Measurements from ENCODE around the gene MED12L. TPM values are rescaled to one million over a fixed set of nuclear protein-coding genes. Genes with fewer than 3 reads are reported as not detected.

Gene MED12L, protein sequence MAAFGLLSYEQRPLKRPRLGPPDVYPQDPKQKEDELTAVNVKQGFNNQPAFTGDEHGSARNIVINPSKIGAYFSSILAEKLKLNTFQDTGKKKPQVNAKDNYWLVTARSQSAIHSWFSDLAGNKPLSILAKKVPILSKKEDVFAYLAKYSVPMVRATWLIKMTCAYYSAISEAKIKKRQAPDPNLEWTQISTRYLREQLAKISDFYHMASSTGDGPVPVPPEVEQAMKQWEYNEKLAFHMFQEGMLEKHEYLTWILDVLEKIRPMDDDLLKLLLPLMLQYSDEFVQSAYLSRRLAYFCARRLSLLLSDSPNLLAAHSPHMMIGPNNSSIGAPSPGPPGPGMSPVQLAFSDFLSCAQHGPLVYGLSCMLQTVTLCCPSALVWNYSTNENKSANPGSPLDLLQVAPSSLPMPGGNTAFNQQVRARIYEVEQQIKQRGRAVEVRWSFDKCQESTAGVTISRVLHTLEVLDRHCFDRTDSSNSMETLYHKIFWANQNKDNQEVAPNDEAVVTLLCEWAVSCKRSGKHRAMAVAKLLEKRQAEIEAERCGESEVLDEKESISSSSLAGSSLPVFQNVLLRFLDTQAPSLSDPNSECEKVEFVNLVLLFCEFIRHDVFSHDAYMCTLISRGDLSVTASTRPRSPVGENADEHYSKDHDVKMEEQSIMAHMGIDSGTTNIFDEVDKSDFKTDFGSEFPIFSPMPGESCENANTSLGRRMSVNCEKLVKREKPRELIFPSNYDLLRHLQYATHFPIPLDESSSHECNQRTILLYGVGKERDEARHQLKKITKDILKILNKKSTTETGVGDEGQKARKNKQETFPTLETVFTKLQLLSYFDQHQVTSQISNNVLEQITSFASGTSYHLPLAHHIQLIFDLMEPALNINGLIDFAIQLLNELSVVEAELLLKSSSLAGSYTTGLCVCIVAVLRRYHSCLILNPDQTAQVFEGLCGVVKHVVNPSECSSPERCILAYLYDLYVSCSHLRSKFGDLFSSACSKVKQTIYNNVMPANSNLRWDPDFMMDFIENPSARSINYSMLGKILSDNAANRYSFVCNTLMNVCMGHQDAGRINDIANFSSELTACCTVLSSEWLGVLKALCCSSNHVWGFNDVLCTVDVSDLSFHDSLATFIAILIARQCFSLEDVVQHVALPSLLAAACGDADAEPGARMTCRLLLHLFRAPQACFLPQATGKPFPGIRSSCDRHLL (N-terminal part only)
- 0.07 TPM in 1 of 2 replicates, not detected in the other for total RNA-seq

GRCh38 chr3:151085227-151085888 lies at the start of gene MED12L:
Gene MED12L (plus strand): TSS chr3:151085664. CDS start chr3:151086927, 1,263 bp downstream.

DNA sequence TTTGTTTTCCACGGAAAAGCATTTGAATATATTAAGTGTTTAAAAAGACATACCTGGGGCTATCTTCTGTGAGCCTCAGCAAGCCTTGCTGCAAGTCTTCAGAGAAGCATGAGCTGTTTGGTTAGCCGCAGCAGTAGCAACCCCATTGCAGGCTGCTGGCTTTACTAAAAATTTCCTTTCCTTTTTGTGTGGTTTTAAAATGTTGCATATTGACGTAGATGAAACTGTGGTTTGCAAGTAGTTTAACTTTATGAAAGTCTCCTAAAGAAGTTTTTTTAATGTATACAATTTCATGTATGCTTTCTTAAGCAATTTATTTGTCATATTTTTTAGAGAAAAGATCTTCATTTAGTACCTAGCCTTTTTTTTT lies 117.6 kb downstream of the MED12L start, which contains the start of gene GPR171:
Gene GPR171 (minus strand): TSS at position 166 of the 370 bp plus-strand sequence. CDS start 3,830 bp downstream, outside the sequence.

GRCh38 chr3:151278230-151278629 lies 192.8 kb downstream of the MED12L start, which contains the start of gene P2RY14:
Gene P2RY14 (minus strand): TSS chr3:151278542. CDS start chr3:151214316, 64,226 bp downstream.

GRCh38 chr3:151316267-151316991 lies 231.0 kb downstream of the MED12L start, which contains the start of gene GPR87:
Gene GPR87 (minus strand): TSS chr3:151316820. CDS start chr3:151300100, 16,720 bp downstream.

DNA sequence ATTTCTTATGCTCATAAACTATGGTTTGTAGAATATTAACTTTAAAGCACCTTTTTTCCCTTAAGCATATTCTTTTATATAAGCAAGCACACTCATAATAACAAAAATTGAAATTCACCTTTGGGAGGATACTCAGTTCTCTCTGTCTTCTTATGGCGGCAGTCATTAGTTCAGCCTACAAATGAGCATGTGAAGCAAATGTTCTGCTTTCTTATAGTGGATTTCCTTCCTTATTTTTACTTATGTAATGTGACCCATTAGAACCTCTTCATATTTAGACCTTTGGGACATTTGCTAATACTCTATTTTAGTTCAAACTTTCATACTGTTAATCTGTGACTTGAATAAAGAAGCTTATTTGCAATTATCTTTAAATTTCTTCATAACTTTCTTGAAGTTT lies 243.9 kb downstream of the MED12L start, which contains the start of gene P2RY13:
Gene P2RY13 (minus strand): TSS at position 187 of the 400 bp plus-strand sequence. CDS start 21 bp downstream, at position 166.

GRCh38 chr3:151384741-151385174 lies 299.3 kb downstream of the MED12L start, which contains the start of gene P2RY12:
Gene P2RY12 (minus strand): TSS chr3:151384753. CDS start chr3:151338845, 45,908 bp downstream.

GRCh38 chr3:151460774-151461450 lies 375.4 kb downstream of the MED12L start, which contains the start of gene IGSF10:
Gene IGSF10 (minus strand): TSS chr3:151461061. CDS start chr3:151458709, 2,352 bp downstream.

Other genes with a start within 250 kb of the MED12L start
- gene MINDY4B, start 180.2 kb upstream of the MED12L start, total RNA-seq, result not detected in 2 replicates
- gene CLRN1, start 112.9 kb upstream of the MED12L start, total RNA-seq, result not detected in 2 replicates
- not detected in 2 replicates for gene GPR171, start 117.6 kb downstream of the MED12L start, total RNA-seq
- gene P2RY14, start 192.9 kb downstream of the MED12L start, total RNA-seq, result not detected in 2 replicates
- gene GPR87, start 231.2 kb downstream of the MED12L start, total RNA-seq, result 0.20 TPM in 1 of 2 replicates, not detected in the other
- gene P2RY13, start 243.9 kb downstream of the MED12L start, total RNA-seq, result not detected in 2 replicates

Measured in mammary microvascular endothelial cell (primary cell).